ENCODE measurements around the gene CNDP1.

DNA sequence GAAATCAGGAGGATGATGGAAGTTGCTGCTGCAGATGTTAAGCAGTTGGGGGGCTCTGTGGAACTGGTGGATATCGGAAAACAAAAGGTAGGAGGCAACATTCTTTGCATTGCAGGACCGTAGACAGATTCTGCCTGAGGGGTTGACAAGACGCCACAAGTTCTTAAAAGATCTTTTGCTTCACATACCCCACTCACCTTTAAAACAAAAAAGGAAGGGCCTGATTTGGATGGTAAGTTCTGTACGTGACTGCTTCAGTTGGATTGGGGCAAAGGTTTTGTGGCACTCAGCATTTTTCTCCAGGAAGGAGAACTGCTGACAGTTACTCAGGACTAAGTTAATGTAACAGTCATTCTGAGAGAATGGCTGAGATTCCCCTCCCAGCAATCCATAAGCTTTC is 32.9 kb upstream of the CNDP1 start:
- TF ChIP-seq, protein P1, sequence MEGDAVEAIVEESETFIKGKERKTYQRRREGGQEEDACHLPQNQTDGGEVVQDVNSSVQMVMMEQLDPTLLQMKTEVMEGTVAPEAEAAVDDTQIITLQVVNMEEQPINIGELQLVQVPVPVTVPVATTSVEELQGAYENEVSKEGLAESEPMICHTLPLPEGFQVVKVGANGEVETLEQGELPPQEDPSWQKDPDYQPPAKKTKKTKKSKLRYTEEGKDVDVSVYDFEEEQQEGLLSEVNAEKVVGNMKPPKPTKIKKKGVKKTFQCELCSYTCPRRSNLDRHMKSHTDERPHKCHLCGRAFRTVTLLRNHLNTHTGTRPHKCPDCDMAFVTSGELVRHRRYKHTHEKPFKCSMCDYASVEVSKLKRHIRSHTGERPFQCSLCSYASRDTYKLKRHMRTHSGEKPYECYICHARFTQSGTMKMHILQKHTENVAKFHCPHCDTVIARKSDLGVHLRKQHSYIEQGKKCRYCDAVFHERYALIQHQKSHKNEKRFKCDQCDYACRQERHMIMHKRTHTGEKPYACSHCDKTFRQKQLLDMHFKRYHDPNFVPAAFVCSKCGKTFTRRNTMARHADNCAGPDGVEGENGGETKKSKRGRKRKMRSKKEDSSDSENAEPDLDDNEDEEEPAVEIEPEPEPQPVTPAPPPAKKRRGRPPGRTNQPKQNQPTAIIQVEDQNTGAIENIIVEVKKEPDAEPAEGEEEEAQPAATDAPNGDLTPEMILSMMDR (IDR thresholded peaks at IDR 0.05), result no peak
- TF ChIP-seq POLR2A (IDR thresholded peaks at IDR 0.05), result no peak
